Cerebellar nuclear complex (tissue), 1 donor: ENCODE data around the gene DPM2.

Experiments used
- DNase-seq, 2 experiments: peaks; one replicate each; lab custom pipeline; 2025; lab: John Stamatoyannopoulos, UW

The DPM2 gene

DNA sequence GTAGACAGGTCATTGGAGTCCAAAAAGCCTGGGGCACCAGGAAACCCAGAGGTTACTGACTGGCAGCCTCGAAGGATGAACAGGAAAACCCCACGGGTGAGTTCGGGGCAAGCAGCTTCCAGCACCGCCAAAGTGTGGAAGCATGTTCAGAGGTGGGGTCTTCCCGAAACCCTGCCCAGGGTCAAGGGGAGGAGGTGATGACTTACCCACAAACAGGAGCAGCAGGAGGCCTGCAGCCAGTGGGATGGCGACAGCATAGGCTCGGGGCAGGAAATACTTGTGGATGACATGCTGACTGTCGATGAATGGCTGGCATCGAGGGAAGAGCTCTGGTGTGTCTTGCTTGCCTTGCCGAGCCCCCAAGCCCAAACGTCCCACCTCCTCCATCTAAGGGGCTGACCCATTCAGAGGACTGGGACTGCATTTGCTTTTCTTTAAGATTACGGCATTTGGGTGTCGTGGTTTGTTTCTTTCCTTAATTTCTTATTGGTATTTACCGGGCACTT, 1.3 kb downstream of the DPM2 start:
- DNase-seq: no peak

DNA sequence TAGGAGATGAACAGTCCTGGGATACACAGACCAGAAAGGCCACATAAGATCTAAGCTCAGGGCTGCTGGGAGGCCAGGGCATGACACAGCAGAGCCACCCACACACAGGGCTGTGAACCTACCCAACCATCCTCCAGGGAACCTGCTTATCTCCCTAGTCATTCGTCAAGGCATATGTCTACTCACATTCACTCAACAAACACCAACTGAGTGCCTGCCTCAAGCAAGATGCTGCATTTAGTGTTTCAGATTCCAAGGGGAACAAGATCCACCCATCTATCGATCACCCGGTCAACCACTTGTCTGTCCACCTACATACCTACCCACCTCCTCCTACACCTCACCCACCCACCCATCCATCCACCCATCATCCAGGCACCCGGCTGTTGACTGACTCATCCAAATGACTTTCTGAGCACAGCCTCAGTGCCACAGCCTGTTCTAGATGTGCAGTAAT, 1.9 kb downstream of the DPM2 start:
- DNase-seq: no peak

DNA sequence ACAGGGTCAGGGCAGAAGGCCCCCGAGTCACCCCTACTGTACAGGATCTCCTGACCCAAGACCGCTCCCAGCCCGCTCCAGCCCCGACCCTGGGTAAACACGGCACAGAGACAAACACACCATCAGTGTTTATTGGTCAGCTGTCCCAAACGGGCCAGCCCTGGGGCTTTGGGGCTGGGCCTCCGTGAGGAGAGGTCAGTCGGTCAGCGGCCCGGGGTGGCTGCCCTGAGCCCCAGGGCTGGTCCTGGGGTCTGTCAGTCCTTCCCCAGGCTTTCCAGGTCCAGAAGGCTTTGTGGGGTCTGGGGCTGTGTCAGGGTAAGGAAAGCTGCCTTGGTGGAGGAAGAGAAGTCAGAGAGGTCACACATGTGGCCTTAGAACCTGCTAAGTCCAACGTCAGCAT, 2.7 kb downstream of the DPM2 start:
- no peak for DNase-seq

DNA sequence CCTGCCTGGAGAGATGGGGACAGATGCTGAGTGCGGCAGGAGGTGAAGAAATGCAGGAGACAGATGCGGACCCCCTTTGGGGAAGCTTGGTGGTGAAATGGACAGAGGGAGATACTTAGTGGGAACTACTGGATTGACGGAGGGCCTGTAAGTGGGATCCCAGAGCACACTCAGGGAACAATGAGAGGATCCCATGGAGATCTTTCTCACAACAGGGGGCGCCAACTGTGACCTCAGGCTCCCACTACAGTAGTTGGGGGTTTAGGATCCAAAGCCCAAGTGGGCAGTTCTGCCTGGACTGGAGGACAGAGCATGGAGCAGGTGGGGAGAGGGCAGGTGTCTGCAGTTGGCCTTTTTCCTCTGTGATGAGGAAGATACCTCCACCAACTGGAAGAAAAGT, 3.4 kb downstream of the DPM2 start:
- DNase-seq: no peak

DNA sequence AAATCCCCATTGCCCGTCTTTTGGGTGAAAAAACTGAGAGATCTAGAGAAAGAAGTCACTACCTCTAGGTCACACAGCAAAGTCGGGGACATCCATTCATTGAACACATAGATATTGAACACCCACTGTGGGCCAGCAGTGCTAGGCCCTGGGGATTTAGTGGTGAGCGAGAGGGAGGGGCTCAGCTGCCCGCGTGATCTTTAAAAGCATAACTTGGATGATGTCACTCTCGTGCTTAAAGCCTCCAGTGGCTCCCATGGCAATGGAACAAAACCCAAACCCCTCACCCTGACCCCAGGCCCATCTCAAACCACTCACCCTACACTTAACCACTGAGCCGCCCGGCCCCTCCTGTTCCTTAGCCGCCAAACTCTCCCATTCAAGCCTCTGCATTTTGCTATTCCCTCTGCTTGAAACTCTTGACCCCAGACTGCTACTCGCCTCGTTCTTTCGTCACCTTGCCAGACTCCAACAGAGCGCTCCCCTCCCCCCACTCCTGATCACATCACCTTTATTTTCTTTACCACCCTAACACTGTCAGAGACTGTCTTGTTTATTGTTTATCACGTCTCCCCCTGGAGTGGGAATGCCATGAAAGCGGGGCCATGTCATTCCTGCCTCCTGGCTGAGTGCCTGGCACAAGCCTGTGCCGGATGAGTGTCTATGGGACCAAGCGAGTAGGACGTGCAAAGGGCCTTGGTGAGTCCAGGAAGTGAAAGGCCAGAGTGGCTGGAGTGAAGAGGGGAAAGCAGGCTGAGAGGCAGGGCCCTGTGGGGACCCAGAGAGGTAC, 6.4 kb downstream of the DPM2 start:
- no peak for DNase-seq

DNA sequence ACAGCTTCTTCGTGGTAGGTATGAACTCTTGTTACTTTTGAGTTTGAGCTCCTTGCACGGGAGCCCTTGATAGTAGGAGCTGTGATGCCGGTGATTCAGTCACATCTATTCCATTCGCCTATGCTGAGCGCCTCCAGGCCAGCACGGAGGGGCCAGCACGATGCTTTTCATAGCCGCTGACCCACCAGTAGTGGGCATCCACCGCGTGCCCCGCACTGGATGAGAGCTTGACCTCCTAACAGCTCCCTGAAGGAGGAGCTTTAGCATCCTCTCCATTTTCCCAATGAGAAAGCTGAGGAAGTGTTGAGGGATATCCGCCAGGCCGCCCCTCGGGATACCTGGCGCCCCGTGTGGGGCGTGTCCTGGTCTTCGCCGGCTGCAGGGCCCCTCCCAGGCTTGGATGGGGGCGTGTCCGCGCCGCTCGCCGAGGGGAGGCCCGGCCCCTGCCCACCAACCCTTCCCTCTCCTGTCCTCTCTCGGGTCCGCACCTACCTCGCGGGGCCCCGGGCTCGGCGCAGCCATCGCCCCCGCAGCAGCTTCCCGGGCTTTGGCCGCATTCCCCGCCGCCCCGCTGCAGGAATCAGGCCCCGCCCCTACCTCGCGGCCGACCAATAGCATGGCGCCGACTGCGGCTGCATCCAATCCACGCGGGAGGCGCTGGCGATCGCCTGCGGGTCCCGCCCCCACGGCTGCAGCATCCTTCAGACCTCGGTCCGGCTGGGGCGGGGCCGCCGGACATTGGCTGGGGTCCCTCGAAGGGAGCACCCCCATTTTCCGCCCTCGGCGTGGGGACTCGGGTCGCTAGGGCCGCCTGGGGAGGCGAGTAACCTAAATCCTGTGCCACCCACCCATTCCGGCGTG, 7.2 kb downstream of the DPM2 start, which contains the start of gene PIP5KL1:
PIP5KL1 (minus strand) TSS at position 547 of the 861 bp plus-strand sequence; CDS start at position 522, 25 bp downstream.
- DNase-seq: peak in 1 of 2 experiments; percentile 54

DNA sequence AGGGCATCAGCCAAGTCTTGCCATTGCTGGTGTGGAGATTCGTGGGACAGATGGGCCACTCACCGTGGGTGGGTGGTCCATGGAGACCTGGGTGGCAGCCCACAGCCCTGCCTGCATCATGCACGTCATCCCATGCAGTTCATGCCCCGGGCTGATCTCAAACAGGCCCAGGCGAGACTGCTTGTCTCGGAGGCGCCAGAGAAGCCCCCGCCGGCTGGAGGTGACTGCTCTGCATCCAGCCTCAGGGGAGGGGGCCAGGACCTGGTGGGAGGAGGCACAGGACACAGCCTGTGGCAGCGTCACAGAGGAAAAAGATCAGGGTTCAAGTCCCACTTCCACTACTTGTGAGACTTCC, 8.1 kb downstream of the DPM2 start:
- DNase-seq: no peak

DNA sequence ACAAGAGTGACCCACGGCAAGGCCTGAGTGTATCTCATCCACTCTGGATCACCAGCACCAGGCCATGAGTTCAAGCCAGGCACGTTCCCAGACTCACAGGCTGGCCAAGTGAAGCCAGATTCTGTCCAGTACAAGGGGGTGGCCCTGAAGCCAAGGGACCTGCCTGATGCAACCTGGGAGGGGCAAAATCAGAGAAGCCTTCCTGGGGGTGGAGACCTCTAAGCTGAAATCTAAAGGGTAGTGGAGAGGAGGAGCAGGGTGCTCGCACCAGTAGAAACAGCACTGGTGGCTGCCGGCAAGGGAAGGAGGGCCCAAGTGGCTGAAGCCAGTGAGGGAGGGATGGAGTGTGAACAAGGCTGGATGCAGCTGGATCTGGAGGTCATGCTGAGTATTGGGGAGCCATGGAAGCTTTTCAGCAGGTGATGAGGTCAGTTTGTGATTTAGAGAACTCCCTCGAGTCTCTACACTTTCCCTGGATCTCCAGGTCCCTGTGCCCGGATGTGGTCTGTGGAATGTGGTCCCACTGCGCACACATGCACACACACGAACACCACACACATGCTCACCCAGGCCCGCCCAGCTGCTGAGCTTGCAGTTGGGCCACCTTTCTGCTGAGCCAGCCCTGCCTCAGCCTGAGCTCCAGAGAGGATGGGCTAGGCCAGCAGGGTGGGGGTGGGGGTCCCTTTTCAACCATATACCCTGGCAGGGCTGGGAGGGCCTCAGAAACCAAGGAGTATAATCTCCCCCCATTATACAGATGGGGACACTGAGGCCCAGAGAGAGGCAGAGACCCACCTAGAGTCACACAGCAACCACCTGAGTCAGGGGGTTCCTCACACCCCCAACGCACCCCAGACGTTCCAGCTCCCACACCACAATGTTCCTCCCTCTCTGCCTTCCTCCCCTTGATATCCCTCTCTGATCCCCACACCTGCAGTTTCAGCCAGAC, 8.7 kb downstream of the DPM2 start:
- no peak for DNase-seq

DNA sequence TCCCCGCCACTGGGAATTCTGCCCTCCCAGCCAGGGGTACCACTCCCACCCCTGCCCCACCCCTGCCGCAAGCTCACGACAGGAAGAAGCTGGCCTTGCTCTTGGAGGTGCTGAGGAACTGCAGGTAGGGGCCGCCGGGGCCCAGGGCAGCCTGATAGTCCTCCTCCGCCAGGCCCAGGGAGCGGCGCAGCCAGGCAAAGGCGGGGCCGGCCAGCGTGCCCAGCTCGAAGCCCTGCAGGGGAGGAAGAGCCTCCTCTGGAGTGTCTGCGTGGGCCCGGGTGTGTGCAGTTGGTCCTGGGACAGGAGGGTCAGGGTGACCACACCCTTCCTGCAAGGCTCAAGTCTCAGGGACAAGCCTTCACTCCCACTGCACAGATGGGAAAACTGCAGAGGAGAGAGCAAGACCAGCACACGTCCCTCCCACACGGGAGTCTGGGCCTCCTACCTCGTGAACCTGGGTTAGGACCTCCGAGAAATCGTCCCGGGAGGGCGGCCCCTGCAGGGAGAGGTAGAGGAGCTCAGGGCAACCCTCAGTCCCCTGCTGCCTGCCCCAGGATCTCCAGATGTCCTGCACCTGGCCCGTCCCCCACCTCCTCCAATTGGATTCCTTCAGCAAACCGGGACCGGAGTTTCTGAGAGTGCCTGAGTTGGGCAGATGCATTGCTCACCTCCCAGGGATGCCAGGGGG, 9.5 kb downstream of the DPM2 start:
- DNase-seq: no peak

DNA sequence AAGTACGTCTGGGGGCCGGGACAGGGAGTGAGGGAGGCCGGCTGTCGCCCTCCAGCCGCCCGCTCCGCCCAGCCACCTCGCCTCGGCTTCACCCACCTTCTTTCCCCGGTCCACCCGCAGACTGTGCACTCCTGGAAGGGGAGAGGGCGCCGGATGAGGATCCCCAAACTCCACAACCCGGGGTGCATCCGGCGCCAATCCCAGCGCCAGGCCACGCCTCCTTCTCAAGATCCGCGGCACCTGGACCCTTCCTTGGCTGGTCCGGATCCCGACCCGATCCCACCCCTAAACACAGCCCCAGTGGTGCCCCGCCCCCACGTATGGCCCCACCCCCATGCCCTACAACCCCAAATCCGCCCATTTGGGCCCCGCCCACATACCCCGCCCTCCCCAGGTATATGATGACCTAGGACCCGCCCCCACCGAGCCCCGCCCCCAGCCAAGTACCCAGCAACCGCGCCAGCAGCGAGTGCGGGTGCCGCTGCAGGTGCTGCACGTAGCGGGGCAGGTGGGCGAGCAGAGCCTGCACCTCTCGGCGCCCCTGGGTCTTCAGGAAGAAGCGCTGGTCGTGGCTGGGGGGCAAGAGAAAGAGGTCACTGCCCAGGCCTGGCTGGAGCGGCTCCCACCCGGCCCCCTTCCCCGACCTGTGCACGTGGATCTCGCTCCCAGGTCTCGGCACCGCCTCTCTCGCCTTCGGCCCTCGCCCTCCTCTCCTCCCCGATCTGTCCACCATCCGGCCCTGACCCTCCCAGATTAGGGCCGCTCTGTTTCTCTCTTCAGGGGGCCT, 10.3 kb downstream of the DPM2 start:
- no peak for DNase-seq

DNA sequence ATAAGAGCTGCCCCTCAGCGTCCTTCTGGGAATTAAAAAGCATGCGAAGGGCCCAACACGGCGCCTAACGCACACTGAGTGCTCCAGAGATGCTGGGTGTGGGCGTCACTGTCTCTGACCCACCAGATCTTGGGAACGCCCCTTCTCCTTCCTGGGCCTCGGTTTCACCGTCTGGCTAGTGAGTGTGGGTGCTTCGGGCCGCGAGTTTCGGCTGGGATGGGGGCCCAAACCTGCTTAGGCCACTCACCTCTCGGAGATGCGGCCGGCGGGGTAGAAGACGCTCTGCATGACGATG, 10.8 kb downstream of the DPM2 start:
- DNase-seq: no peak

DNA sequence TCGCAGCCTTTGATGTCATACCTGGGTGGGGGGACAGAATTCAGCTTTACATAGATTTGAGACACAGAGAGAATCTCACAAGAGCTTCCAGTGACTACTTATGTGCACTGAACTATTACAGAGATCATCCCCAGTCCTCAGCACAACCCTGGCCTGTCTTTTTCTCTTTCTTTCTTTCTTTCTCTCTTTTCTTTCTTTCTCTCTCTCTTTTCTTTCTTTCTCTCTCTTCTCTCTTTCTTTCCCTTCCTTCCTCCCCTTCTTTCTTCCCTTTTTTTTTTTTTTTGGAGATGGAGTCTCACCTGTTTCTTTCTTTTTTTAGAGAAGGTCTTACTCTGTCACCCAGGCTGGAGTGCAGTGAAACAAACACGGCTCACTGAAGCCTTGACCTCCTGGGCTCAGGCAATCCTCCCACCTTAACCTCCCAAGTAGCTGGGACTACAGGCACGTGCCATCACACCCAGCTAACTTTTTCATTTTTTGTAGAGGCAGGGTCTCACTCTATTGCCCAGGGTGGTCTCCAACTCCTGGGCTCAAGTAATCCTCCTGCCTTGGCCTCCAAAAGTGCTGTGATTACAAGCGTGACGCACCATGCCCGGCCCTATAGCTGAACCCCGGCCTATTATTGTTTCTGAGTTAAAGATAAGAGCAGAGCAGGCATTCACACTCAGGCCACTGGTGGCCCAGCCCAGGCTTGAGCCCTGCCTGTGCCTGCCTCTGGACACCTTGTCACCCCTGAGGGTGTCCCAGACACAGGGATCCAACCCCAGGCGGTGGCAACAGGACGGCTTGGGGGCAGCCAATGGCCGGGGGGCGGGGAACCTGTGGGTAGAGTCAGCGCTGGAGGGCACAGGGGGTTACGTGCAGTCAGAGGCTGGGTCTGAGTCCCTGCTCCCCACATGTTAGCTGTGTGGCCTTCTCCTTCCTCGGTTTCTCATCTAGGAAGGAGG, 11.4 kb downstream of the DPM2 start:
- DNase-seq: no peak

DNA sequence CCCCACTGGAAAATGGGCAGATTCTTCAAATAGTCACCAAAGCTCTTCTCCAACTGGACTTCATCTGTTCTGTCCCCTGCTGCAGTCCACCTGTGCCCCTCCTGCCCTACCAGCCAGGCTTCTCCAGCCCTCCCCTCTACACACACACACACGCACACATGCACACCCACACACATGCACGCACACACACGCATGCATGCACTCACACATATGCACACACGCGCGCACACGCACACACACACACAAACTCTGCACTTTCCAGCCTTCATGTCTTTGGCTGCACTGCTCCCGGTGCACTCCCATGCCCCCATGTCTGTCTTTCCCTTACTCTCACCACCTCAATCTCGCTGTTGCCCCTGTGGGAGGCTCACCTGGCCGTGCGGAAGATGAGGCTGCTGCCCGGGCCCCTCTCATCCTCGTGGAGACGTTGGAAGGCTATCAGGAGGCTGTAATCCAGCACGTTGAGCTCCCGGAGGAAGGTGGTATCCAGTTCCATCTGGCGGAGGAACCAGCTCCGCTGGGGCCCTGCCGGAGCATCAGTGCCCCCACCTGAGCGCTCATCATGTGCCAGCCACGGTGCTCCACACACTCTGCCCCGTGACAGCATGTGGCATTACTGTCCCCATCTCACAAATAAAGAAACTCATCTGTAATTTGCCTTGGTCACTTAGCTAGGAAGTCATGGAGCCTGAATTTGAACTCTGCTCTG, 12.8 kb downstream of the DPM2 start:
- DNase-seq: no peak

DNA sequence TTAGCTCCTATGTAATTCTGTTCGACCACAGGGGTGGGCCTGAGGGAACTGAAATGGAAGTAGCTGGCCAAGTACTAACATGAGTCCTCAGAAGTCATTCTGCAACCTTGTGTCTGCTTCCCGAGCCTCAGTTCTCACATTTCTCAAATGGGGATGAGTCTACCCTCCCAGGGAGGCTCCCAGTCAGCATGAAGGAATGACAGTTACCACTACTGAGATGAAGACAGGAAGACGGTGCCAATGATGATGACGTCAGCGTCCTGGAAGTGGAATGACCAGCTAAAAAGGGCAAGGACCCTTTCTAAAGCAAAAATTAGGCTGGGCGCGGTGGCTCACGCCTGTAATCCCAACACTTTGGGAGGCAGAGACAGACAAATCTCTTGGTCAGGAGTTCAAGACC, 13.9 kb downstream of the DPM2 start:
- DNase-seq: no peak

DNA sequence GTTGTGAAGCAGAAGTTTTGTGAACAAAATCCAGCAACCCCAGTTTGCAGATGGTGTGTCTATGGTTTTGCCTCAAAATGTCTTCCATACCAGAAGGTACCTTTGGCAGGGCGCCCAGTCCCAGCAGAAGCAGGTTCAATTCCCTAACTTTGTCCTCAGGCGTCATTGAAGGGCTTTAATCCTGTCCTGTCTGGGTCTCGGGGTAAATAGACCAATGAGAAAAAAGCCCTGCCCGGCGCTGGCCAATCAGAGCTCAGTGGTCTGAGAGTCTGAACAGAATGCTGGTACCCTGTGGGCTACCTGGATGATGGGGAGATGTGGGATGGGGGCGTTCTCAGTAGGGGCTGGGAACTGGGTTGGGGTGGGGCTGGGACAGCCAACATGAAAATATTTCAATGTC, 14.6 kb downstream of the DPM2 start:
- DNase-seq: no peak

DNA sequence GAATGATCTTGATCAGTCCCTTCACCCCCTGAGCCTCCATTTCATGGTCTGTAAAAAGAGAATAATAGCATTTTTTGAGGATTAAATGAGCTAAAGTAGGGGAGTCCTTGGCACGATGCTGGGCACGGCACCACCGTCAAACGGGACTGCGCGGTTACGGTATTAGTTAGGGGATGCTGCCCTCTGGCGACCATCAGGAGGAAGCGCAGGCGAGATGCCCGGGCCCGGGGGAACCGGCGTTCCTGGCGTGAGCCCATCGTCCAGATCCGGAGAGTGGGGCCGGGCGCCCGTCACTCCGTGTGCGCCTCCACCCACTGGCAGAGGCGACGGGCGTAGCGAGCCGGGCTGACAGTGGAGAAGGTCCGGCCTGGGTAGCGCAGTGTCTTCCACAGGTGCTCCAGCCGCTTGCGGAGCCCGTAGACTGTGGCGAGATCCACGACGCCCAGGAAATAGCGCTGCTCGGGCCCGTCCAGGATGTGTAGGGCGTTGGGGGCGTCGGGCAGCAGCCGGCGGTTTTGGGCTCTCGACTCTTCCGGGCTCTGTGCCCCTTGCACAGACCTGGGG, 16.0 kb downstream of the DPM2 start:
- peak in 1 of 2 experiments; percentile 27 for DNase-seq

DNA sequence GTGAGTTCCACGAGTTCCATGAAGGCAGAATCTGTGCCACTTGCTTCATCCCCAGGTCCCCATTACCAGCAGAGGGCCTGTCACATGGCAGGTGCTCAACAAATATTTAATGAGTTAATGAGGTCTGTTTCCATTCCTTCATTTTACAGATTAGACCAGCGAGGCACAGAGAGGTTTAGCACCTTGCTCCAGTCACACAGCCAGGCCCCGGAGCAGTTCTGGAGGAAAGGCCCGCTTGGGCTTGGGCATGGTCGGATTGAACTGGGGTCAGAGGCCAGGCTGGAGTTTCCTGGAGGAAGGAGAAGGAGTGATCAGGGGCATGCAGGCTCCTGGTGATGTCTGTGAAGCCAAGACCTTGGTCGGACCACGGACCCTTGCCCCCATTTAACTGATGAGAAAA, 16.9 kb downstream of the DPM2 start:
- DNase-seq: no peak

DNA sequence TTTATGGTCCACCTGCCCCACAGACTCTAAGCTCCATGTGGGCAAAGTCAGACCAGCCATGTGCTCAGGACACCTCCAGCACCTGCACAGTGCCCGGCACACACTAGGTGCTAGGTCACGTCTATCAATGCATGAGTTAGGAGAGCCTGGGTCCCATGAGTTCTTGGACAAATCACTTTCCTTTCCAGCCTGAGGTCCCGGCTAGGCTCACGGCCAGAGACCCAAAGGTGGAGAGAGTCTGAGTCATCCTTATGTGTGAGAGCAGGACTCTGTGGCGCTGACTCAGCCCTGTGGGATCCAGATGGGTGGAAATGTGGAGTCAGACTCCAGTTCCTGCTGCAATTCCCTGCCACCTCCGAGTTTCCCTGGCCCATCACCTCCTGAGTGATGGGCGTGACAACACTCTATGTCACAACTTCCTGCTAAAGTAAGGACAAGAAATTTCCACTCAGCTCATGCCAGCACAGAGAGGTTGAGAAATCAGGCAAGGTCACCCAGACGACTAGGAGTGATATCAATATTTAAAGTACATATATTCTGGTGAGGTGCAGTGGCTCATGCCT, 18.3 kb downstream of the DPM2 start:
- no peak for DNase-seq
